WERI-Rb-1 (cell line): Measurements from ENCODE around the gene RNF44.

Source experiments
- DNase-seq: peaks from one replicate; pipeline ENCODE4 v3.0.0-alpha.2; 2020
- H3K27ac ChIP-seq: fragments of 250-450 bp; sonication (Bioruptor Pico); 2 replicates; pipeline ENCODE4 v1.5.1; 2020; ENCODE audit warnings: mild to moderate bottlenecking, moderate library complexity
- H3K27me3 ChIP-seq: fragments of 250-450 bp; sonication (Bioruptor Pico); 2 replicates; pipeline ENCODE4 v1.5.1; 2021; ENCODE audit warnings: mild to moderate bottlenecking, low read depth, moderate library complexity; ENCODE audit not compliant: insufficient read depth, severe bottlenecking
- H3K36me3 ChIP-seq: fragments of 250-450 bp; sonication (Bioruptor Pico); 2 replicates; pipeline ENCODE4 v1.5.1; 2020; ENCODE audit warnings: mild to moderate bottlenecking, moderate library complexity
- H3K4me3 ChIP-seq: 2 replicates; pipeline ENCODE4 v1.5.1; 2011; ENCODE audit warnings: low read depth, mild to moderate bottlenecking, control low read depth, low read length
- H3K9me3 ChIP-seq: fragments of 250-450 bp; sonication (Bioruptor Pico); 2 replicates; pipeline ENCODE4 v1.5.1; 2021; ENCODE audit warnings: mild to moderate bottlenecking, moderate library complexity; ENCODE audit not compliant: severe bottlenecking
- TF ChIP-seq, protein P1 (sequence below): IDR thresholded peaks from 2 replicates; pipeline ENCODE4 v1.5.1; 2011; ENCODE audit warnings: low read depth, mild to moderate bottlenecking, control low read depth, inconsistent platforms, low read length

RNF44 gene

DNA sequence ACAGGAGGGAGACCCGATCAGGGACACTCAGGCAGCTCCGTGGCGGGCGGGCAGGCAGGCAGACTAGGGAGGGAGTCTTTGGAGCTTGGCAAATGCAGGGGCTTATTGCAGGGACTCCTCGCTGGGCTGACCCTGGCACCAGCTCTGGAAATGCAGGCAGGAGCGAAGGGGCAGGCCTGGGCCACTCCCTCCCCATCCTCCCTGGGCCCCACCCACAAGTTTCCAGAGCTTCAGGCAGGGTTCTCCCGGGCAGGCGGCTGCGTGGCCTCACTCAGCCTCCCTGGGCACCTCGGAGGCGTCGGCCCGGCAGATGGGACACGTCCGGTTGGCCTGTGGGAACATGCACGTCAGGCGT, 8.5 kb downstream of the RNF44 start:
- Histone ChIP-seq H3K27me3 (no peaks in the 10 kb centered on the region), H3K36me3 (peaks cover 58% of the 10 kb centered on the region), H3K9me3 (no peaks in the 10 kb centered on the region), H3K4me3 (no peak overlapping the region), H3K27ac (no peak overlapping the region)
- TF ChIP-seq, protein P1, sequence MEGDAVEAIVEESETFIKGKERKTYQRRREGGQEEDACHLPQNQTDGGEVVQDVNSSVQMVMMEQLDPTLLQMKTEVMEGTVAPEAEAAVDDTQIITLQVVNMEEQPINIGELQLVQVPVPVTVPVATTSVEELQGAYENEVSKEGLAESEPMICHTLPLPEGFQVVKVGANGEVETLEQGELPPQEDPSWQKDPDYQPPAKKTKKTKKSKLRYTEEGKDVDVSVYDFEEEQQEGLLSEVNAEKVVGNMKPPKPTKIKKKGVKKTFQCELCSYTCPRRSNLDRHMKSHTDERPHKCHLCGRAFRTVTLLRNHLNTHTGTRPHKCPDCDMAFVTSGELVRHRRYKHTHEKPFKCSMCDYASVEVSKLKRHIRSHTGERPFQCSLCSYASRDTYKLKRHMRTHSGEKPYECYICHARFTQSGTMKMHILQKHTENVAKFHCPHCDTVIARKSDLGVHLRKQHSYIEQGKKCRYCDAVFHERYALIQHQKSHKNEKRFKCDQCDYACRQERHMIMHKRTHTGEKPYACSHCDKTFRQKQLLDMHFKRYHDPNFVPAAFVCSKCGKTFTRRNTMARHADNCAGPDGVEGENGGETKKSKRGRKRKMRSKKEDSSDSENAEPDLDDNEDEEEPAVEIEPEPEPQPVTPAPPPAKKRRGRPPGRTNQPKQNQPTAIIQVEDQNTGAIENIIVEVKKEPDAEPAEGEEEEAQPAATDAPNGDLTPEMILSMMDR: no peak
- no peak for DNase-seq

GRCh38 chr5:176528301-176528700, 8.9 kb downstream of the RNF44 start:
- Histone ChIP-seq H3K27me3 (no peaks in the 10 kb centered on the region), H3K9me3 (no peaks in the 10 kb centered on the region), H3K36me3 (peaks cover 54% of the 10 kb centered on the region), H3K27ac (no peak overlapping the region), H3K4me3 (no peak overlapping the region)
- no peak for DNase-seq
- TF ChIP-seq, protein P1: no peak

DNA sequence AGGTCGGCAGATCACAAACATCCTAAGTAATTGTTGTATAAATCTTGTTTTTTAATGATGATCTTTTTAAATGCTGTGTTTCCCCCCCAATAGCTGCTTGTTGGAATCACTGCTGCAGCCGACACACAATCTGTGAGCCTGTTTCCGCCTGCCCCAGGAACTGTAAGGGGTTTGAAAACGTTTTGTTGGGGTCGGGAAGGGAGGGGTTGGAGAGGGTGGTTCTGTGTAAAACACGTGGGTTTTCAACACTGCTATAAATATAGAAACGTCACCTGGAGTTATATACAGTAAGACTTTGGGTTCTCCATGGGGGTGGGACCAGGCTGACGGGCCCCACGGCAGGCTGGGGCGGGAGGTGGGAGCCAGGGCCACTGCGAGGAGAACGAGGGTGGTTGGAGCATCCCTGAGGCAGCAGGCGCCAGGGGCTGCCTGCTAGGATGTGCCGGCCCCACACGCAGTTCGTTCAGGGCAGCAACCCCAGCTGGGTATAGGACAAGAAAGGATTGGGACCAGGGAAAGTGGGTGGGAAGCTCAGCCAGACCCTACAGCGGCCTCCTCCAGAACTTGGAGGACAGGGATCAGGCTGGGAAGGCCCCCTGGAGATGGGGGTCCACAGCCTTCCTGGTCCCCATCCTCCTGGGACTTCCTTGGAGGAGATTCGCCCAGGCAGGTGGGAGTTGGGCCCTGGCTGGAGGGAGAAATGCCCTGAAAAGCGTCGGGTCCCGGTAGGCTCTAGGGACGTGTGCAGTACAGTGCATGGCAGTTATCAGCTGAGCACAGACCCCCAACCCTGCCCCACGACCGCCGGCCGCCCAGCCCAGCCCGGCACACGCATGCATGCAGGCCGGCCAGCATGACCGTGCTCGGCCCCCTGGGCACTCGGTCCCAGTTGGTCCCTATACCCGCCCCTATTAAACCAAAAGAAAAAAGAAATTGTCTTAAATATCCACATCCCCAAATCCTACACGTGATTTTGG, 9.7 kb downstream of the RNF44 start:
- no peak overlapping the region for H3K27ac ChIP-seq

DNA sequence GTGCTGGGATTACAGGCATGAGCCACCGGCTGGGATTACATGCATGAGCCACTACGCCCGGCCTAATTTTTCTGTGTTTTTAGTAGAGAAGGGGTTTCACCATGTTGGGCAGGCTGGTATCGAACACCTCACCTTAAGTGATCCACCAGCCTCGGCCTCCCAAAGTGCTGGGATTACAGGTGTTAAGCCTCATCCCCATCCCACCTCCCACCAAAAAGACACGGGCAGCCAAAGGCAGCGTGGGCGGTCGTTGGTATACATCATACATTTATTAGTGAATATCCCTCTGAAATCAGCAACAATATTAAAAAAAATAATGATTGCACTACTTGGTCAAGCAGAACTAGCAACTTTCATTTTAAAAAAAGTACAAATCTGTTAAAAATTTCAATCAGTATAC, 10.7 kb downstream of the RNF44 start:
- TF ChIP-seq, protein P1: no peak
- Histone ChIP-seq H3K4me3 (no peak overlapping the region), H3K36me3 (peaks cover 41% of the 10 kb centered on the region), H3K27me3 (no peaks in the 10 kb centered on the region), H3K27ac (no peak overlapping the region), H3K9me3 (no peaks in the 10 kb centered on the region)
- DNase-seq: no peak

More for the DNA sequence above, 9.7 kb downstream of the RNF44 start:
- H3K4me3 ChIP-seq: no peak overlapping the region
- DNase-seq: no peak
- H3K36me3 ChIP-seq: peaks cover 47% of the 10 kb centered on the region
- H3K27me3 ChIP-seq: no peaks in the 10 kb centered on the region
- H3K9me3 ChIP-seq: no peaks in the 10 kb centered on the region
- TF ChIP-seq, protein P1: no peak

- TF ChIP-seq, protein P1: no peak
- no peak overlapping the region for H3K4me3 ChIP-seq
- H3K36me3 ChIP-seq: peaks cover 34% of the 10 kb centered on the region
- no peaks in the 10 kb centered on the region for H3K9me3 ChIP-seq
- DNase-seq: no peak
- H3K27ac ChIP-seq: no peak overlapping the region
- H3K27me3 ChIP-seq: no peaks in the 10 kb centered on the region
These were observed 11.5 kb downstream of the RNF44 start for GRCh38 chr5:176525677-176526076.

DNA sequence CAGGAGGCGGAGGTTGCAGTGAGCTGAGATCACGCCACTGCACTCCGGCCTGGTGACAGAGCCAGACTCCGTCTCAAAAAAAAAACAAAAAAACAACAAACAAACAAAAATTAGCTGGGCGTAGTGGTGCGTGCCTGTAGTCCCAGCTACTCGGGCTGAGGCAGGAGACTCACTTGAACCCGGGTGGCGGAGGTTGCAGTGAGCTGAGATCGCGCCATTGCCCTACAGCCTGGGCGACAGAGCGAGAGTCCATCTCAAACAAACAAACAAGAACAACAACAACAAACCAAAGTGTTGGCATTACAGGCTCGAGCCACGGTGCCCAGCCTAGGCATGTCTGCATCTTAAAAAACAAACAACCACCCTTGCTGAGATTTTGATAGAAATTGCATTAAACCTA, 12.2 kb downstream of the RNF44 start:
- no peak for DNase-seq
- Histone ChIP-seq H3K27me3 (no peaks in the 10 kb centered on the region), H3K27ac (no peak overlapping the region), H3K9me3 (no peaks in the 10 kb centered on the region), H3K4me3 (no peak overlapping the region), H3K36me3 (peaks cover 32% of the 10 kb centered on the region)
- TF ChIP-seq, protein P1: no peak
